SK-N-SH (cell line): ENCODE data around the gene SFSWAP. TPM values are rescaled to one million over a fixed set of nuclear protein-coding genes. Genes with fewer than 3 reads are reported as not detected.

Experiments
- CTCF ChIA-PET: fragments of 300-600, 350-600 bp; formaldehyde crosslinking; extraction: SDS; loops from one replicate; lab custom pipeline; 2021; lab: Yijun Ruan, JAX
- POLR2A ChIA-PET: fragments of 350-600 bp; sonication (Branson Sonifier 250); formaldehyde crosslinking; extraction: SDS; loops from one replicate; lab custom pipeline; 2020; ENCODE audit warnings: antibody characterized with exemption, inconsistent platforms; lab: Yijun Ruan, JAX
- DNase-seq: peaks from one replicate; pipeline ENCODE4 v3.0.0; 2012
- H2AFZ ChIP-seq: fragments of 200-600 bp; sonication (generic); 2 replicates; pipeline ENCODE4 v1.8.1; 2016; ENCODE audit warnings: antibody characterized with exemption, mild to moderate bottlenecking, low read depth
- H3F3A ChIP-seq: fragments of 200-600 bp; sonication (generic); replicated peaks from 2 replicates; pipeline ENCODE3; 2016; ENCODE audit warnings: antibody characterized with exemption, mild to moderate bottlenecking; ENCODE audit not compliant: insufficient read depth
- H3K27ac ChIP-seq, 2 experiments: fragments of 200-500 bp in 1 of 2; fragments of 200-600 bp in 1 of 2; sonication (Bioruptor generic) in 1 of 2; sonication (generic), shearing (Covaris generic) in 1 of 2; 2 replicates each; pipeline versions ENCODE4 v1.5.1 to v1.6.1; 2014 to 2016; ENCODE audit warnings: low read depth in 2 of 2, inconsistent platforms in 1 of 2, low read length in 1 of 2, mild to moderate bottlenecking in 1 of 2, mixed read lengths in 1 of 2
- H3K27me3 ChIP-seq: fragments of 200-600 bp; sonication (generic), shearing (Covaris generic); 2 replicates; pipeline ENCODE4 v1.6.1; 2016; ENCODE audit warnings: mixed run types; ENCODE audit not compliant: insufficient read depth
- H3K36me3 ChIP-seq, 2 experiments: fragments of 200-500 bp in 1 of 2; fragments of 200-600 bp in 1 of 2; sonication (Bioruptor generic) in 1 of 2; sonication (generic) in 1 of 2; replicated peaks in 1 of 2; 2 replicates each; pipeline versions ENCODE3 to v1.5.1; 2014 to 2016; ENCODE audit warnings: low read length in 1 of 2, mild to moderate bottlenecking in 1 of 2; ENCODE audit not compliant: insufficient read depth in 2 of 2, control insufficient read depth in 1 of 2
- H3K4me1 ChIP-seq, 2 experiments: fragments of 200-500 bp in 1 of 2; fragments of 200-600 bp in 1 of 2; sonication (Bioruptor generic) in 1 of 2; sonication (generic), shearing (Covaris generic) in 1 of 2; 2 replicates each; pipeline versions ENCODE4 v1.5.1 to v1.6.1; 2014 to 2016; ENCODE audit warnings: low read depth in 1 of 2, low read length in 1 of 2, mixed run types in 1 of 2; ENCODE audit not compliant: insufficient read depth in 2 of 2, control insufficient read depth in 1 of 2
- H3K4me2 ChIP-seq: fragments of 200-600 bp; sonication (generic), shearing (Covaris generic); 2 replicates; pipeline ENCODE4 v1.6.1; 2017; ENCODE audit warnings: mixed run types
- H3K4me3 ChIP-seq, 2 experiments: fragments of 200-500 bp in 1 of 2; fragments of 200-600 bp in 1 of 2; sonication (Bioruptor generic) in 1 of 2; sonication (generic), shearing (Covaris generic) in 1 of 2; 2 replicates each; pipeline versions ENCODE4 v1.5.1 to v1.8.1; 2014 to 2016; ENCODE audit warnings: low read depth in 2 of 2, inconsistent platforms in 1 of 2, low read length in 1 of 2, mild to moderate bottlenecking in 1 of 2, mixed read lengths in 1 of 2, moderate library complexity in 1 of 2
- H3K79me2 ChIP-seq: fragments of 200-600 bp; sonication (generic); 2 replicates; pipeline ENCODE4 v1.8.1; 2017; ENCODE audit warnings: mild to moderate bottlenecking; ENCODE audit not compliant: insufficient read depth
- H3K9ac ChIP-seq: fragments of 200-600 bp; sonication (generic); 2 replicates; pipeline ENCODE4 v1.6.1; 2017; ENCODE audit warnings: mixed run types
- H3K9me2 ChIP-seq: fragments of 200-600 bp; sonication (generic); 2 replicates; pipeline ENCODE4 v1.6.1; 2017; ENCODE audit warnings: mixed run types
- H3K9me3 ChIP-seq: fragments of 200-600 bp; sonication (generic); 2 replicates; pipeline ENCODE4 v1.6.1; 2017; ENCODE audit warnings: mixed run types, mild to moderate bottlenecking, moderate library complexity
- H4K20me1 ChIP-seq: fragments of 200-600 bp; sonication (generic); 2 replicates; pipeline ENCODE4 v1.6.1; 2017; ENCODE audit warnings: mild to moderate bottlenecking, mixed run types; ENCODE audit not compliant: insufficient read depth
- EZH2phosphoT487 ChIP-seq: fragments of 200-600 bp; sonication (generic); IDR thresholded peaks from 2 replicates; pipeline ENCODE4 v1.6.1; 2017; ENCODE audit warnings: low read depth, mixed run types, mild to moderate bottlenecking, antibody characterized with exemption, moderate library complexity, borderline replicate concordance
- GABPA ChIP-seq: IDR thresholded peaks from 2 replicates; pipeline ENCODE4 v1.4.0; 2012; ENCODE audit warnings: low read depth, mild to moderate bottlenecking
- JUND ChIP-seq: IDR thresholded peaks from 2 replicates; pipeline ENCODE4 v1.4.0; 2012
- POLR2AphosphoS5 ChIP-seq: IDR thresholded peaks from 2 replicates; pipeline ENCODE4 v1.6.1; 2012; ENCODE audit warnings: low read depth, low read length
- SIN3A ChIP-seq: IDR thresholded peaks from 2 replicates; pipeline ENCODE4 v1.6.1; 2012; ENCODE audit warnings: low read depth, mild to moderate bottlenecking, low read length, moderate library complexity, borderline replicate concordance
- TAF1 ChIP-seq: IDR thresholded peaks from 2 replicates; pipeline ENCODE4 v1.6.1; 2012; ENCODE audit warnings: low read depth, mild to moderate bottlenecking, low read length, moderate library complexity, borderline replicate concordance
- TEAD4 ChIP-seq: IDR thresholded peaks from 2 replicates; pipeline ENCODE4 v1.4.0; 2012; ENCODE audit warnings: mild to moderate bottlenecking, borderline replicate concordance; ENCODE audit not compliant: insufficient read depth
- YY1 ChIP-seq: IDR thresholded peaks from 2 replicates; pipeline ENCODE4 v1.4.0; 2012; ENCODE audit warnings: low read depth, mild to moderate bottlenecking
- WGBS: methylation state at CpG from one replicate; pipeline ENCODE4 v1.1.6; 2017; ENCODE audit warnings: low lambda C conversion rate; 5-methylcytosine and 5-hydroxymethylcytosine counted together
- polyA plus RNA-seq, 3 experiments: library from polyadenylated mRNA; depleted of rRNA; stranded (reverse); fragments of >200 nt; gene quantifications; 2 replicates each; pipeline ENCODE4 v1.2.3, GENCODE V29; 2012
- TF ChIP-seq, protein P1 (sequence below): IDR thresholded peaks from 2 replicates; pipeline ENCODE4; 2012
- TF ChIP-seq, protein P2 (sequence below): IDR thresholded peaks from 2 replicates; pipeline ENCODE4 v1.4.0; 2012; ENCODE audit warnings: low read depth, borderline replicate concordance
- TF ChIP-seq, protein P3 (sequence below): IDR thresholded peaks from 2 replicates; pipeline ENCODE4 v1.6.1; 2012; ENCODE audit warnings: mild to moderate bottlenecking, low read depth, low read length, moderate library complexity
- TF ChIP-seq, protein P4 (sequence below): fragments of 150-350 bp; IDR thresholded peaks from 2 replicates; pipeline ENCODE4 v1.6.1; 2016; ENCODE audit warnings: mild to moderate bottlenecking, low read depth, low read length

SFSWAP gene
- polyA plus RNA-seq, 1 of the 3 experiments (the other 2 are of a cell fraction): 27.9 TPM

DNA sequence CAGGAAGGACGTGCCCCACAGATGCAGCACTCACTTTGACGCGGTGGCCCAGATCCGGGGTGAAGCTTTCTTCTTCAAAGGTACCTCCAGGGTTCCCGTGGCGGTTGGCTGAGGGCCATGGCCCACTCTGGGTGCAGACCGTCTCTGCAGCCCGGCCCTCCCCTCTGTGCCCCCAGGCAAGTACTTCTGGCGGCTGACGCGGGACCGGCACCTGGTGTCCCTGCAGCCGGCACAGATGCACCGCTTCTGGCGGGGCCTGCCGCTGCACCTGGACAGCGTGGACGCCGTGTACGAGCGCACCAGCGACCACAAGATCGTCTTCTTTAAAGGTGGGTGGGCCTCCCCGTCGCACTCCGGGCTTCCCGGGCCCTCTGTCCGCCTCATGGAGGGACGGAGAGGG is 134.2 kb downstream of the SFSWAP start (continued):
- TF ChIP-seq TEAD4: no peak

DNA sequence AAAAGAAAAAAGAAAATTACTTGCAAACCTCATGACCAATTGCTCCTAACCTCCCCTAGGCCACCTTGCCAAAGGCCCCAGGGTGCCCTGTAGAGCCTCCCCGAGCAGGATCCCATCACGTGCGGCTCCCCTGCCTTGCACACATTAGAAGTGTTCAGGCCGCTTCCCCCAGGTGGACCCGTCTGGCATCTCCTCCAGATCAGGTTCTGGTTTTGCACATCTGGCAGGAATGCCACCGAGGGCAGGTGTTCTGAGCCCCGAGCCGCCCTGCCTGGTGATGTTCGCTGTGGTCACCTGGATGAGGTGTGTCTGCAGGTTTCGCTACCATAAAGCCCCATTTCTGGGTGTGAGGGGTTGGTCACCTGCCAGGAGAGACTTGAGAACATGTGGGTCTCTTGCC is 136.6 kb downstream of the SFSWAP start:
- Histone ChIP-seq H3K4me3 (no peak overlapping the region), H3K27me3 (no peaks in the 10 kb centered on the region)
- WGBS: 100% methylated on average over 5 of the region's 10 CpGs

More for the DNA sequence above, 136.6 kb downstream of the SFSWAP start:
- Histone ChIP-seq H3K4me1 (peaks cover 0 to 2% of the 10 kb centered on the region in 2 experiments; a peak in 1 of 4 replicates), H3K79me2 (no peaks in the 10 kb centered on the region), H2AFZ (no peak overlapping the region), H3F3A (no peaks in the 10 kb centered on the region), H3K9ac (no peak overlapping the region), H3K36me3 (no peaks in the 10 kb centered on the region), H3K9me2 (no peaks in the 10 kb centered on the region), H4K20me1 (no peaks in the 10 kb centered on the region), H3K27ac (no peak overlapping the region), H3K4me2 (no peak overlapping the region), H3K9me3 (no peaks in the 10 kb centered on the region)
- TF ChIP-seq, protein P1, sequence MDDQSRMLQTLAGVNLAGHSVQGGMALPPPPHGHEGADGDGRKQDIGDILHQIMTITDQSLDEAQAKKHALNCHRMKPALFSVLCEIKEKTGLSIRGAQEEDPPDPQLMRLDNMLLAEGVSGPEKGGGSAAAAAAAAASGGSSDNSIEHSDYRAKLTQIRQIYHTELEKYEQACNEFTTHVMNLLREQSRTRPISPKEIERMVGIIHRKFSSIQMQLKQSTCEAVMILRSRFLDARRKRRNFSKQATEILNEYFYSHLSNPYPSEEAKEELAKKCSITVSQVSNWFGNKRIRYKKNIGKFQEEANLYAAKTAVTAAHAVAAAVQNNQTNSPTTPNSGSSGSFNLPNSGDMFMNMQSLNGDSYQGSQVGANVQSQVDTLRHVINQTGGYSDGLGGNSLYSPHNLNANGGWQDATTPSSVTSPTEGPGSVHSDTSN: no peak
- TF ChIP-seq SIN3A (no peak), POLR2AphosphoS5 (no peak), YY1 (no peak), GABPA (no peak), TEAD4 (no peak), EZH2phosphoT487 (no peak), TAF1 (no peak), JUND (no peak)
- TF ChIP-seq, protein P2, sequence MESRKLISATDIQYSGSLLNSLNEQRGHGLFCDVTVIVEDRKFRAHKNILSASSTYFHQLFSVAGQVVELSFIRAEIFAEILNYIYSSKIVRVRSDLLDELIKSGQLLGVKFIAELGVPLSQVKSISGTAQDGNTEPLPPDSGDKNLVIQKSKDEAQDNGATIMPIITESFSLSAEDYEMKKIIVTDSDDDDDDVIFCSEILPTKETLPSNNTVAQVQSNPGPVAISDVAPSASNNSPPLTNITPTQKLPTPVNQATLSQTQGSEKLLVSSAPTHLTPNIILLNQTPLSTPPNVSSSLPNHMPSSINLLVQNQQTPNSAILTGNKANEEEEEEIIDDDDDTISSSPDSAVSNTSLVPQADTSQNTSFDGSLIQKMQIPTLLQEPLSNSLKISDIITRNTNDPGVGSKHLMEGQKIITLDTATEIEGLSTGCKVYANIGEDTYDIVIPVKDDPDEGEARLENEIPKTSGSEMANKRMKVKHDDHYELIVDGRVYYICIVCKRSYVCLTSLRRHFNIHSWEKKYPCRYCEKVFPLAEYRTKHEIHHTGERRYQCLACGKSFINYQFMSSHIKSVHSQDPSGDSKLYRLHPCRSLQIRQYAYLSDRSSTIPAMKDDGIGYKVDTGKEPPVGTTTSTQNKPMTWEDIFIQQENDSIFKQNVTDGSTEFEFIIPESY: no peak
- TF ChIP-seq, protein P3, sequence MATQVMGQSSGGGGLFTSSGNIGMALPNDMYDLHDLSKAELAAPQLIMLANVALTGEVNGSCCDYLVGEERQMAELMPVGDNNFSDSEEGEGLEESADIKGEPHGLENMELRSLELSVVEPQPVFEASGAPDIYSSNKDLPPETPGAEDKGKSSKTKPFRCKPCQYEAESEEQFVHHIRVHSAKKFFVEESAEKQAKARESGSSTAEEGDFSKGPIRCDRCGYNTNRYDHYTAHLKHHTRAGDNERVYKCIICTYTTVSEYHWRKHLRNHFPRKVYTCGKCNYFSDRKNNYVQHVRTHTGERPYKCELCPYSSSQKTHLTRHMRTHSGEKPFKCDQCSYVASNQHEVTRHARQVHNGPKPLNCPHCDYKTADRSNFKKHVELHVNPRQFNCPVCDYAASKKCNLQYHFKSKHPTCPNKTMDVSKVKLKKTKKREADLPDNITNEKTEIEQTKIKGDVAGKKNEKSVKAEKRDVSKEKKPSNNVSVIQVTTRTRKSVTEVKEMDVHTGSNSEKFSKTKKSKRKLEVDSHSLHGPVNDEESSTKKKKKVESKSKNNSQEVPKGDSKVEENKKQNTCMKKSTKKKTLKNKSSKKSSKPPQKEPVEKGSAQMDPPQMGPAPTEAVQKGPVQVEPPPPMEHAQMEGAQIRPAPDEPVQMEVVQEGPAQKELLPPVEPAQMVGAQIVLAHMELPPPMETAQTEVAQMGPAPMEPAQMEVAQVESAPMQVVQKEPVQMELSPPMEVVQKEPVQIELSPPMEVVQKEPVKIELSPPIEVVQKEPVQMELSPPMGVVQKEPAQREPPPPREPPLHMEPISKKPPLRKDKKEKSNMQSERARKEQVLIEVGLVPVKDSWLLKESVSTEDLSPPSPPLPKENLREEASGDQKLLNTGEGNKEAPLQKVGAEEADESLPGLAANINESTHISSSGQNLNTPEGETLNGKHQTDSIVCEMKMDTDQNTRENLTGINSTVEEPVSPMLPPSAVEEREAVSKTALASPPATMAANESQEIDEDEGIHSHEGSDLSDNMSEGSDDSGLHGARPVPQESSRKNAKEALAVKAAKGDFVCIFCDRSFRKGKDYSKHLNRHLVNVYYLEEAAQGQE: no peak
- TF ChIP-seq, protein P4, sequence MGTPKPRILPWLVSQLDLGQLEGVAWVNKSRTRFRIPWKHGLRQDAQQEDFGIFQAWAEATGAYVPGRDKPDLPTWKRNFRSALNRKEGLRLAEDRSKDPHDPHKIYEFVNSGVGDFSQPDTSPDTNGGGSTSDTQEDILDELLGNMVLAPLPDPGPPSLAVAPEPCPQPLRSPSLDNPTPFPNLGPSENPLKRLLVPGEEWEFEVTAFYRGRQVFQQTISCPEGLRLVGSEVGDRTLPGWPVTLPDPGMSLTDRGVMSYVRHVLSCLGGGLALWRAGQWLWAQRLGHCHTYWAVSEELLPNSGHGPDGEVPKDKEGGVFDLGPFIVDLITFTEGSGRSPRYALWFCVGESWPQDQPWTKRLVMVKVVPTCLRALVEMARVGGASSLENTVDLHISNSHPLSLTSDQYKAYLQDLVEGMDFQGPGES: no peak
- ChIA-PET POLR2A (no interaction called here), CTCF (no interaction called here)
- no peak for DNase-seq
